GM12865 (cell line): ENCODE data around the gene KIF13A.

Experiments
- DNase-seq: peaks from one replicate; pipeline ENCODE4 v3.0.0; 2010; ENCODE audit warnings: low read depth
- H3K4me3 ChIP-seq: 2 replicates; pipeline ENCODE4 v1.5.1; 2011; ENCODE audit warnings: mild to moderate bottlenecking, low read depth, low read length, control low read depth
- TF ChIP-seq, protein P1 (sequence below): IDR thresholded peaks from 2 replicates; pipeline ENCODE4 v1.5.1; 2011; ENCODE audit warnings: low read length, control low read depth, low read depth, inconsistent platforms; ENCODE audit not compliant: insufficient read depth; ENCODE audit errors: missing control alignments

Gene KIF13A

GRCh38 chr6:17872908-17873307 lies 114.5 kb downstream of the KIF13A start:
- TF ChIP-seq, protein P1, sequence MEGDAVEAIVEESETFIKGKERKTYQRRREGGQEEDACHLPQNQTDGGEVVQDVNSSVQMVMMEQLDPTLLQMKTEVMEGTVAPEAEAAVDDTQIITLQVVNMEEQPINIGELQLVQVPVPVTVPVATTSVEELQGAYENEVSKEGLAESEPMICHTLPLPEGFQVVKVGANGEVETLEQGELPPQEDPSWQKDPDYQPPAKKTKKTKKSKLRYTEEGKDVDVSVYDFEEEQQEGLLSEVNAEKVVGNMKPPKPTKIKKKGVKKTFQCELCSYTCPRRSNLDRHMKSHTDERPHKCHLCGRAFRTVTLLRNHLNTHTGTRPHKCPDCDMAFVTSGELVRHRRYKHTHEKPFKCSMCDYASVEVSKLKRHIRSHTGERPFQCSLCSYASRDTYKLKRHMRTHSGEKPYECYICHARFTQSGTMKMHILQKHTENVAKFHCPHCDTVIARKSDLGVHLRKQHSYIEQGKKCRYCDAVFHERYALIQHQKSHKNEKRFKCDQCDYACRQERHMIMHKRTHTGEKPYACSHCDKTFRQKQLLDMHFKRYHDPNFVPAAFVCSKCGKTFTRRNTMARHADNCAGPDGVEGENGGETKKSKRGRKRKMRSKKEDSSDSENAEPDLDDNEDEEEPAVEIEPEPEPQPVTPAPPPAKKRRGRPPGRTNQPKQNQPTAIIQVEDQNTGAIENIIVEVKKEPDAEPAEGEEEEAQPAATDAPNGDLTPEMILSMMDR, result no peak
- no peak overlapping the region for H3K4me3 ChIP-seq
- DNase-seq, result no peak

- TF ChIP-seq, protein P1, result no peak
- DNase-seq, result no peak
- H3K4me3 ChIP-seq, result no peak overlapping the region
Observed at GRCh38 chr6:17871836-17872235, 115.6 kb downstream of the KIF13A start.

- H3K4me3 ChIP-seq, result no peak overlapping the region
- TF ChIP-seq, protein P1, result no peak
- no peak for DNase-seq
Observed at GRCh38 chr6:17871189-17871519, 116.3 kb downstream of the KIF13A start.

GRCh38 chr6:17870300-17871188 lies 116.9 kb downstream of the KIF13A start:
- DNase-seq, result no peak
- no peak overlapping the region for H3K4me3 ChIP-seq
- TF ChIP-seq, protein P1, result no peak

- TF ChIP-seq, protein P1, result no peak
- no peak for DNase-seq
- no peak overlapping the region for H3K4me3 ChIP-seq
Observed at GRCh38 chr6:17869753-17870050, 117.7 kb downstream of the KIF13A start.

- no peak for DNase-seq
- TF ChIP-seq, protein P1, result no peak
Observed at GRCh38 chr6:17869010-17869752, 118.3 kb downstream of the KIF13A start.

More at GRCh38 chr6:17869010-17869752, 118.3 kb downstream of the KIF13A start:
- no peak overlapping the region for H3K4me3 ChIP-seq
